Epidermal melanocyte (primary cell): Measurements from ENCODE around the gene TANC1.
"Not testable (repeated sequence)": the region's sequence is repeated elsewhere in the genome, so short reads cannot be mapped to it uniquely, and the experiment has no call there.

Experiments
- DNase-seq: peaks from one replicate; pipeline ENCODE4 v3.0.0; 2011; ENCODE audit warnings: low spot score; ENCODE audit not compliant: insufficient read length

Gene TANC1

GRCh38 chr2:159137511-159138241, 169.2 kb downstream of the TANC1 start:
- no peak for DNase-seq

- DNase-seq, result no peak
Observed at GRCh38 chr2:159138642-159139182, 170.3 kb downstream of the TANC1 start.

- no peak for DNase-seq
Observed at GRCh38 chr2:159139216-159139933, 170.9 kb downstream of the TANC1 start.

- no peak for DNase-seq
Observed at GRCh38 chr2:159140070-159140769, 171.8 kb downstream of the TANC1 start.

- not testable (repeated sequence) for DNase-seq
Observed at GRCh38 chr2:159140821-159141220, 172.4 kb downstream of the TANC1 start.

- DNase-seq, result no peak
Observed at GRCh38 chr2:159144776-159145614, 176.6 kb downstream of the TANC1 start.

- no peak for DNase-seq
Observed at GRCh38 chr2:159145745-159146354, 177.4 kb downstream of the TANC1 start.

- DNase-seq, result no peak
Observed at GRCh38 chr2:159146996-159147666, 178.7 kb downstream of the TANC1 start.

- DNase-seq, result no peak
Observed at GRCh38 chr2:159147690-159148089, 179.2 kb downstream of the TANC1 start.

- DNase-seq, result no peak
Observed at GRCh38 chr2:159148901-159149300, 180.5 kb downstream of the TANC1 start.

GRCh38 chr2:159149747-159150146, 181.3 kb downstream of the TANC1 start:
- DNase-seq, result no peak

- DNase-seq, result no peak
Observed at GRCh38 chr2:159150280-159150746, 181.9 kb downstream of the TANC1 start.

GRCh38 chr2:159151198-159152127, 183.0 kb downstream of the TANC1 start:
- no peak for DNase-seq

GRCh38 chr2:159152128-159152778, 183.8 kb downstream of the TANC1 start:
- DNase-seq, result no peak

- no peak for DNase-seq
Observed at GRCh38 chr2:159153063-159153462, 184.6 kb downstream of the TANC1 start.

GRCh38 chr2:159153463-159153862, 185.0 kb downstream of the TANC1 start:
- DNase-seq, result no peak

- no peak for DNase-seq
Observed at GRCh38 chr2:159153951-159154350, 185.5 kb downstream of the TANC1 start.

- no peak for DNase-seq
Observed at GRCh38 chr2:159154366-159154765, 185.9 kb downstream of the TANC1 start.
